ENCODE results near the gene TRAPPC2L.

DNA sequence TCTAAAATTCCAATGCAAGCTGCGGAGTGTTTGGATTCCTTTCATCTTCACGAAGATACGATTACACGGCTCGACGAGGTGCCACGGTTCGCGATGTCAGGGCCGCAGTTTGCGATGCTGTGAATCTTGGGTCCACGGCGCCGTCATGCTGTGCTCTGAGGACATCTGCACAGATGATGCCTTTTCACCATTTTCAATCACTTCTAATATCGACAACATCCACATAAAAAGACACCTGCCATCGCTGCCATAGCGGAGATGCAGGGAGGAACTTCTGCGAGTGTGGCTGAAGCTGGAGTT, 38.4 kb upstream of the TRAPPC2L start:
- TF ChIP-seq CREB1 (IDR thresholded peaks at IDR 0.05; ENCODE audit: low read depth), result no peak
- no peak for TF ChIP-seq CEBPB (IDR thresholded peaks at IDR 0.05; ENCODE audit: borderline replicate concordance in 1 of 2, low read depth in 2 of 2, low read length in 2 of 2)
- no peak for TF ChIP-seq CHD4 (IDR thresholded peaks at IDR 0.05)
- no peak for TF ChIP-seq TAF1 (IDR thresholded peaks at IDR 0.05; ENCODE audit: borderline replicate concordance, low read depth, low read length)
- TF ChIP-seq, protein P1, sequence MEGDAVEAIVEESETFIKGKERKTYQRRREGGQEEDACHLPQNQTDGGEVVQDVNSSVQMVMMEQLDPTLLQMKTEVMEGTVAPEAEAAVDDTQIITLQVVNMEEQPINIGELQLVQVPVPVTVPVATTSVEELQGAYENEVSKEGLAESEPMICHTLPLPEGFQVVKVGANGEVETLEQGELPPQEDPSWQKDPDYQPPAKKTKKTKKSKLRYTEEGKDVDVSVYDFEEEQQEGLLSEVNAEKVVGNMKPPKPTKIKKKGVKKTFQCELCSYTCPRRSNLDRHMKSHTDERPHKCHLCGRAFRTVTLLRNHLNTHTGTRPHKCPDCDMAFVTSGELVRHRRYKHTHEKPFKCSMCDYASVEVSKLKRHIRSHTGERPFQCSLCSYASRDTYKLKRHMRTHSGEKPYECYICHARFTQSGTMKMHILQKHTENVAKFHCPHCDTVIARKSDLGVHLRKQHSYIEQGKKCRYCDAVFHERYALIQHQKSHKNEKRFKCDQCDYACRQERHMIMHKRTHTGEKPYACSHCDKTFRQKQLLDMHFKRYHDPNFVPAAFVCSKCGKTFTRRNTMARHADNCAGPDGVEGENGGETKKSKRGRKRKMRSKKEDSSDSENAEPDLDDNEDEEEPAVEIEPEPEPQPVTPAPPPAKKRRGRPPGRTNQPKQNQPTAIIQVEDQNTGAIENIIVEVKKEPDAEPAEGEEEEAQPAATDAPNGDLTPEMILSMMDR (IDR thresholded peaks at IDR 0.05 in 2 of 3, conservative IDR thresholded peaks at IDR 0.05 in 1 of 3; ENCODE audit: control insufficient read depth in 2 of 3, extremely low read depth in 1 of 3, insufficient read depth in 1 of 3, low read depth in 3 of 3, low read length in 3 of 3), result no peak
- TF ChIP-seq, protein P2, sequence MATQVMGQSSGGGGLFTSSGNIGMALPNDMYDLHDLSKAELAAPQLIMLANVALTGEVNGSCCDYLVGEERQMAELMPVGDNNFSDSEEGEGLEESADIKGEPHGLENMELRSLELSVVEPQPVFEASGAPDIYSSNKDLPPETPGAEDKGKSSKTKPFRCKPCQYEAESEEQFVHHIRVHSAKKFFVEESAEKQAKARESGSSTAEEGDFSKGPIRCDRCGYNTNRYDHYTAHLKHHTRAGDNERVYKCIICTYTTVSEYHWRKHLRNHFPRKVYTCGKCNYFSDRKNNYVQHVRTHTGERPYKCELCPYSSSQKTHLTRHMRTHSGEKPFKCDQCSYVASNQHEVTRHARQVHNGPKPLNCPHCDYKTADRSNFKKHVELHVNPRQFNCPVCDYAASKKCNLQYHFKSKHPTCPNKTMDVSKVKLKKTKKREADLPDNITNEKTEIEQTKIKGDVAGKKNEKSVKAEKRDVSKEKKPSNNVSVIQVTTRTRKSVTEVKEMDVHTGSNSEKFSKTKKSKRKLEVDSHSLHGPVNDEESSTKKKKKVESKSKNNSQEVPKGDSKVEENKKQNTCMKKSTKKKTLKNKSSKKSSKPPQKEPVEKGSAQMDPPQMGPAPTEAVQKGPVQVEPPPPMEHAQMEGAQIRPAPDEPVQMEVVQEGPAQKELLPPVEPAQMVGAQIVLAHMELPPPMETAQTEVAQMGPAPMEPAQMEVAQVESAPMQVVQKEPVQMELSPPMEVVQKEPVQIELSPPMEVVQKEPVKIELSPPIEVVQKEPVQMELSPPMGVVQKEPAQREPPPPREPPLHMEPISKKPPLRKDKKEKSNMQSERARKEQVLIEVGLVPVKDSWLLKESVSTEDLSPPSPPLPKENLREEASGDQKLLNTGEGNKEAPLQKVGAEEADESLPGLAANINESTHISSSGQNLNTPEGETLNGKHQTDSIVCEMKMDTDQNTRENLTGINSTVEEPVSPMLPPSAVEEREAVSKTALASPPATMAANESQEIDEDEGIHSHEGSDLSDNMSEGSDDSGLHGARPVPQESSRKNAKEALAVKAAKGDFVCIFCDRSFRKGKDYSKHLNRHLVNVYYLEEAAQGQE (IDR thresholded peaks at IDR 0.05; ENCODE audit: low read depth, low read length), result no peak
- TF ChIP-seq POU2F2 (IDR thresholded peaks at IDR 0.05; ENCODE audit: borderline replicate concordance, low read depth, low read length), result no peak
- no peak for TF ChIP-seq POLR2A (IDR thresholded peaks at IDR 0.05; ENCODE audit: low read depth, low read length)
- no peak for TF ChIP-seq EGR1 (IDR thresholded peaks at IDR 0.05; ENCODE audit: borderline replicate concordance in 1 of 2, low read depth in 2 of 2, low read length in 2 of 2)
- no peak for TF ChIP-seq RCOR1 (conservative IDR thresholded peaks at IDR 0.05; ENCODE audit: low read depth, low read length)
- no peak for TF ChIP-seq POLR2AphosphoS2 (IDR thresholded peaks at IDR 0.05; ENCODE audit: low read depth, low read length)
- no peak for TF ChIP-seq NFYB (IDR thresholded peaks at IDR 0.05; ENCODE audit: insufficient read depth, low read depth, low read length)

Data from GM12878 (cell line).